Testis (tissue), 3 donors: Measurements from ENCODE around the gene BSG. TPM values are rescaled to one million over a fixed set of nuclear protein-coding genes. Genes with fewer than 3 reads are reported as not detected.
"Not testable (repeated sequence)": the region's sequence is repeated elsewhere in the genome, so short reads cannot be mapped to it uniquely, and the experiment has no call there.

Experiments used
- DNase-seq: peaks from one replicate; pipeline ENCODE4 v3.0.0-alpha.2; 2019
- H3K27ac ChIP-seq, 2 donors: fragments of 200-600 bp; sonication (generic); one replicate each; pipeline ENCODE4 v1.5.1; 2019
- H3K27me3 ChIP-seq: fragments of 200-600 bp; sonication (generic); one replicate; pipeline ENCODE4 v1.5.1; 2019
- H3K36me3 ChIP-seq: fragments of 200-600 bp; sonication (generic); one replicate; pipeline ENCODE4 v1.5.1; 2017; ENCODE audit warnings: low read depth; ENCODE audit errors: missing control alignments
- H3K4me1 ChIP-seq: fragments of 200-600 bp; sonication (generic); one replicate; pipeline ENCODE4 v1.5.1; 2019
- H3K4me3 ChIP-seq, 2 donors: fragments of 200-600 bp; sonication (generic); one replicate each; pipeline ENCODE4 v1.5.1; 2017 to 2019
- H3K9me3 ChIP-seq: fragments of 200-600 bp; sonication (generic); one replicate; pipeline ENCODE4 v1.5.1; 2017
- POLR2A ChIP-seq: fragments of 450-650 bp; IDR thresholded peaks from one replicate; pipeline ENCODE4 v1.6.1; 2017; ENCODE audit warnings: antibody characterized with exemption, mild to moderate bottlenecking, moderate library complexity
- WGBS, 2 donors: methylation state at CpG; one replicate each; pipeline ENCODE4 v1.1.5; 2018; 5-methylcytosine and 5-hydroxymethylcytosine counted together
- intact Hi-C: fragments of 100-400 bp; cut with DNase I; formaldehyde crosslinking; loops from one replicate; pipeline ENCODE4 v1.15.1; 2023; ENCODE audit warnings: low total_unique reads
- polyA plus RNA-seq: library from polyadenylated mRNA; stranded (reverse); fragments of 350-450 nt; fragmentation: Illumina TruSeq; extraction: RNeasy Lipid Tissue Mini Kit (QIAGEN cat#74804); gene quantifications from one replicate; pipeline ENCODE4 v1.2.3, GENCODE V29; 2014; ENCODE audit warnings: low read depth, low replicate concordance; ENCODE audit not compliant: insufficient read depth
- total RNA-seq, 2 donors: library from RNA; depleted of rRNA; stranded (reverse); fragments of >200 nt; gene quantifications; one replicate each; pipeline ENCODE4 v1.2.3, GENCODE V29; 2016
- TF ChIP-seq, protein P1 (sequence below), 3 experiments: fragments of 450-650 bp in 2 of 3; fragments of 200-600 bp in 1 of 3; sonication (generic) in 1 of 3; IDR thresholded peaks; one replicate each; pipeline ENCODE4 v1.5.1; 2016 to 2019; ENCODE audit warnings: antibody characterized with exemption in 3 of 3, mild to moderate bottlenecking in 2 of 3, moderate library complexity in 1 of 3

The BSG gene
- total and polyA plus RNA-seq, 3 donors from 2014 or later: 870 to 1,458 (median 1,391) TPM

DNA sequence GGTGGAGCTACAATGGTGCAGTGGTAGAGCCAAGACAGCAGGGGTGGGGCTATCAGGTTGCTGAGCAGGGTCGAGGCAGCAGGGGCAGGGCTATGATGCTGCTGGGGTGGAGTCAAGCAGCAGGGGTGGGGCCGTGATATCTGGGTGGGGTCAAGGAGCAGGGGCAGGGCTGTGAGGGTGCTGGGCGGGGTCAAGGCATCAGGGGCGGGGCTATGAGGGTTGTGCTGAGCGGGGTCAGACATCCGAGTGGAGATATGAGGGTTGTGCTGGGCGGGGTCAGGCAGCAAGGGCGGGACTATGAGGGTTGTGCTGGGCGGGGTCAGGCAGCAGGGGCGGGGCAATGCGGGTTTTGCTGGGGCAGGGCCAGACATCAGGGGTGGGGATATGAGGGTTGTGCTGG is 32.0 kb downstream of the BSG start:
- H3K27me3 ChIP-seq: no peaks in the 10 kb centered on the region
- TF ChIP-seq, protein P1, sequence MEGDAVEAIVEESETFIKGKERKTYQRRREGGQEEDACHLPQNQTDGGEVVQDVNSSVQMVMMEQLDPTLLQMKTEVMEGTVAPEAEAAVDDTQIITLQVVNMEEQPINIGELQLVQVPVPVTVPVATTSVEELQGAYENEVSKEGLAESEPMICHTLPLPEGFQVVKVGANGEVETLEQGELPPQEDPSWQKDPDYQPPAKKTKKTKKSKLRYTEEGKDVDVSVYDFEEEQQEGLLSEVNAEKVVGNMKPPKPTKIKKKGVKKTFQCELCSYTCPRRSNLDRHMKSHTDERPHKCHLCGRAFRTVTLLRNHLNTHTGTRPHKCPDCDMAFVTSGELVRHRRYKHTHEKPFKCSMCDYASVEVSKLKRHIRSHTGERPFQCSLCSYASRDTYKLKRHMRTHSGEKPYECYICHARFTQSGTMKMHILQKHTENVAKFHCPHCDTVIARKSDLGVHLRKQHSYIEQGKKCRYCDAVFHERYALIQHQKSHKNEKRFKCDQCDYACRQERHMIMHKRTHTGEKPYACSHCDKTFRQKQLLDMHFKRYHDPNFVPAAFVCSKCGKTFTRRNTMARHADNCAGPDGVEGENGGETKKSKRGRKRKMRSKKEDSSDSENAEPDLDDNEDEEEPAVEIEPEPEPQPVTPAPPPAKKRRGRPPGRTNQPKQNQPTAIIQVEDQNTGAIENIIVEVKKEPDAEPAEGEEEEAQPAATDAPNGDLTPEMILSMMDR (IDR thresholded peaks at IDR 0.05): no peak
- no peak for TF ChIP-seq POLR2A
- no peak overlapping the region for H3K4me3 ChIP-seq
- H3K27ac ChIP-seq: no peak overlapping the region
- DNase-seq: peak; percentile 46
- H3K36me3 ChIP-seq: no peaks in the 10 kb centered on the region
- H3K9me3 ChIP-seq: no peaks in the 10 kb centered on the region
- no peaks in the 10 kb centered on the region for H3K4me1 ChIP-seq
- WGBS, 2 donors: 62 to 74% methylated on average over 11 of the region's 11 CpGs
- intact Hi-C loops: no loop called here

DNA sequence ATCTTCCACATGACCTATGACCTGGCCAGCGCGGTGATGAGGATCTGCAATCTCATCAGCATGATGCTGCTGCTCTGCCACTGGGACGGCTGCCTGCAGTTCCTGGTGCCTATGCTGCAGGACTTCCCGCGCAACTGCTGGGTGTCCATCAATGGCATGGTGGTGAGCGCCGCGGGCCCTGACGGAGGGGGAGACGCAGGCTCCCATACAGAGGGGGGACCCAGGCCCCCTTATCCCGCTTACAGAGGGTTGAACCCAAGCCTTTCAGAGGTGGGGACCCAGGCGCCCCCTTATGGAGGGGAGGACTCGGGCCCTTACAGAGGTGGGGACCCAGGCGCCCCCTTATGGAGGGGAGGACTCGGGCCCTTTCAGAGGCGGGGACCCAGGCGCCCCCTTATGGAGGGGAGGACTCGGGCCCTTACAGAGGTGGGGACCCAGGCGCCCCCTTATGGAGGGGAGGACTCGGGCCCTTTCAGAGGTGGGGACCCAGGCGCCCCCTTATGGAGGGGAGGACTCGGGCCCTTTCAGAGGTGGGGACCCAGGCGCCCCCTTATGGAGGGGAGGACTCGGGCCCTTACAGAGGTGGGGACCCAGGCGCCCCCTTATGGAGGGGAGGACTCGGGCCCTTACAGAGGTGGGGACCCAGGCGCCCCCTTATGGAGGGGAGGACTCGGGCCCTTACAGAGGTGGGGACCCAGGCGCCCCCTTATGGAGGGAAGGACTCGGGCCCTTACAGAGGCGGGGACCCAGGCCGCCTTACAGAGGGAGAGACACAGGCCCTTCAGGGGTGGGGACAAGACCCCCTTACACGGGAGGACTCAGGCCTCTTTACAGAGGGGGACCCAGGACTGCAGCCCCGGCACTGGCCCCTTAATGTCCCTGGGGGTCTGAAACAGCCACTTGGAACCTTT is 32.9 kb downstream of the BSG start:
- DNase-seq, H3K36me3 ChIP-seq, H3K4me3 ChIP-seq, H3K4me1 ChIP-seq, H3K27me3 ChIP-seq, H3K9me3 ChIP-seq, intact Hi-C loops, H3K27ac ChIP-seq: not testable (repeated sequence)
- WGBS, 2 donors: 76 to 79% methylated on average over 2 to 31 of the region's 34 CpGs
- TF ChIP-seq, protein P1 (IDR thresholded peaks at IDR 0.05): peak in 1 of 3 experiments; percentile 17

DNA sequence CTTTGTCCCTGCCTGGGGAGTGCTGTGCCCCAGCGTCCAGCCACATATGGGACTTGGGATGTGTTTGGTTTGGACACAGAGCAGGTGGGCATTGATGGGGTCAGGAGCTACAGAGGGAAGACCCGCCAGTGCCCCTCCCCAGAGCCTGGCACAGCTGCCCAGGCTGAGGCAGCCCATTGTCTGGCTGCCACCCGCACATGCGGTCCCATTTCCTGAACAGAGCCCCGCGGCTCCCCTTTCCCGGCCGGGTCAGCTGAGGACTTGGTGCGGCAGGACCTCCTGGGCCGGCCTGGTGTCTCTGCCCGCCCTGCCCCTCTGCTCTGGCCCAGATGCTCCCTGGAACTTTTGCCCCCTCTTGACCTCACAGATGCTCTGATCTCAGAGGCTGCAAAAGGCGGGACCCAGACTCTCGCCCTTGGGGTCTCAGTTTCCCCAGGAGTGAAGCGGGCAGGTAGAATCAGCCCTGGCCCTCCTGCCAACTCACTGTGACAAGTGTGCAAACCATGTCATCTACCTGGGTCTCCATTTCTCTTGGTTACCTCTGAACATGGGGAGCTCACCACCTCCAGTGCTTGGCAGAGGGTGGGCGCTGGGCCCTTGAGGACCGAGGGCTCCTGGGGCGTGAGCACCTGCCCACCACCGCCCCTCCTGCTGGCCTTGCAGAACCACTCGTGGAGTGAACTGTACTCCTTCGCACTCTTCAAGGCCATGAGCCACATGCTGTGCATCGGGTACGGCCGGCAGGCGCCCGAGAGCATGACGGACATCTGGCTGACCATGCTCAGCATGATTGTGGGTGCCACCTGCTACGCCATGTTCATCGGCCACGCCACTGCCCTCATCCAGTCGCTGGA is 35.1 kb downstream of the BSG start:
- TF ChIP-seq, protein P1 (IDR thresholded peaks at IDR 0.05): no peak
- TF ChIP-seq POLR2A: no peak
- Histone ChIP-seq H3K4me3 (no peak overlapping the region), H3K27me3 (no peaks in the 10 kb centered on the region), H3K9me3 (no peaks in the 10 kb centered on the region), H3K36me3 (no peaks in the 10 kb centered on the region), H3K27ac (no peak overlapping the region), H3K4me1 (peaks cover 17% of the 10 kb centered on the region)
- 80 to 87% methylated on average over 18 to 30 of the region's 30 CpGs for WGBS, 2 donors
- intact Hi-C loops: no loop called here
- DNase-seq: no peak

DNA sequence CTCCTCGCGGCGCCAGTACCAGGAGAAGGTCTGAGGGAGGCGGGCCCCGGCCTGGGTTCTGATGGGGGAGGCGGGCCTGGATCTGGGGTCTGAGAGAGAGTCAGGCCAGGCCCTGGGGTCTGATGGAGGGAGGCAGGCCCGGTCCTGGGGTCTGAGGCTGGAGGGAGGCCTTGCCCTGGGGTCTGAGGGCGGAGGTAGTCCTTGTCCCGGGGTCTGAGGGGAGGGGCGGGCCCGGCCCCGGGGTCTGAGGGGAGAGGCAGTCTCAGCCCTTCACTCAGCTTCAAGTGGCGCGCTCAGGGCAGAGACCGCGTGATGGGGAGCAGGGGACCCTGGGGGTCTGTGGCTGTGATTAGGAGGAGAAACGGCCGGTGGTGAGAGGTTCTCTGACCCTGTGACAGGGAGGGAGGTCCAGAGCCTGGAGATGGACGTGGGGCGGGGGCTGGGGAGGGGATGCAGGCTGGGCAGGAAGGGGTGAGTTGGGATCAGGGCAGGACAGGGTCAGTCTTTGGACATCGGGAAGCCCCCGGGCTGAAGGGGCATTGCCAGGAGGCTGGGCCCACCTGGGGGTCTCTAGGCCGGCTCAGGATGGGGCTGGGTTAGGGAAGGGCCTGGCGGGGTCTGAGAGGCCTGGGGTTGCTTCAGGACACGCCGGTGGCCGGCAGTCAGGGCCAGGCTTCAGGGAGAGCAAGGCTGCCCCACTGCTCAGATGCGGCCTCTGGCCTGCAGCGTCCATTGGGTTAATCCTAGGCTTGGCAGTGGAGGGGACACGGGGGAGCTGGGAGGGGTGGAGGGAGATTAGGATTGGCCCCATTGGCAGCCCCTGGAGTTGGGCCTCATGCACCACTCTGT is 36.0 kb downstream of the BSG start:
- DNase-seq: no peak
- no peak for TF ChIP-seq POLR2A
- TF ChIP-seq, protein P1 (IDR thresholded peaks at IDR 0.05): no peak
- 82 to 86% methylated on average over 18 to 30 of the region's 30 CpGs for WGBS, 2 donors
- Histone ChIP-seq H3K27me3 (no peaks in the 10 kb centered on the region), H3K4me3 (no peak overlapping the region), H3K36me3 (no peaks in the 10 kb centered on the region), H3K27ac (no peak overlapping the region), H3K9me3 (no peaks in the 10 kb centered on the region), H3K4me1 (peaks cover 17% of the 10 kb centered on the region)
- intact Hi-C loops: no loop called here
